B cell (primary cell): ENCODE results near the gene C9orf40. TPM values are rescaled to one million over a fixed set of nuclear protein-coding genes. Genes with fewer than 3 reads are reported as not detected.
A peak's percentile ranks its signal among the peaks of the same experiment; 100 is the strongest.

Experiments used
- ATAC-seq: fragments of 200-7000 bp; cut with Tn5 transposase; one replicate; pipeline ENCODE4 v1.10.0; 2021; ENCODE audit warnings: low read depth, mild to moderate bottlenecking, moderate number of reproducible peaks, moderate library complexity
- CTCF ChIA-PET: fragments of 350-600 bp; sonication (Branson Sonifier 250); formaldehyde crosslinking; loops from one replicate; lab custom pipeline; 2021; ENCODE audit warnings: antibody characterized with exemption, inconsistent platforms; lab: Charles Lee
- POLR2A ChIA-PET: fragments of 350-600 bp; sonication (Branson Sonifier 250); formaldehyde crosslinking; loops from one replicate; lab custom pipeline; 2021; ENCODE audit warnings: antibody characterized with exemption; lab: Charles Lee
- DNase-seq: peaks from one replicate; pipeline ENCODE4 v3.0.0; 2013
- H2AFZ ChIP-seq: 2 replicates; pipeline ENCODE4 v1.6.1; 2012; ENCODE audit warnings: mild to moderate bottlenecking, low read depth, low read length; ENCODE audit not compliant: insufficient read depth, poor library complexity, severe bottlenecking
- H3K27ac ChIP-seq, 2 donors: 1 replicate in 1 of 2; 2 replicates in 1 of 2; pipeline ENCODE4 v1.5.1; 2012 to 2013; ENCODE audit warnings: low read length in 2 of 2, mild to moderate bottlenecking in 2 of 2, moderate library complexity in 1 of 2
- H3K27me3 ChIP-seq, 4 experiments: fragments of 200-600 bp in 1 of 4; sonication (generic) in 1 of 4; replicated peaks in 1 of 4; 1 replicate in 2 of 4; 2 replicates in 2 of 4; pipeline versions ENCODE4 v1.6.1 to v1.7.0; 2013 to 2016; ENCODE audit warnings: low read length in 3 of 4, mild to moderate bottlenecking in 2 of 4, mixed read lengths in 1 of 4, moderate library complexity in 1 of 4; ENCODE audit not compliant: insufficient read depth in 4 of 4, control insufficient read depth in 3 of 4; ENCODE audit errors: control extremely low read depth in 1 of 4
- H3K36me3 ChIP-seq, 2 experiments: replicated peaks in 1 of 2; 1 replicate in 1 of 2; 2 replicates in 1 of 2; pipeline versions ENCODE4 v1.6.1 to v1.7.1; 2013; ENCODE audit warnings: low read length in 1 of 2; ENCODE audit not compliant: insufficient read depth in 2 of 2, control insufficient read depth in 1 of 2; ENCODE audit errors: control extremely low read depth in 1 of 2, extremely low read depth in 1 of 2
- H3K4me1 ChIP-seq, 2 donors: fragments of 200-600 bp in 1 of 2; sonication (generic) in 1 of 2; 1 replicate in 1 of 2; 2 replicates in 1 of 2; pipeline versions ENCODE4 v1.5.1 to v1.6.1; 2013 to 2017; ENCODE audit warnings: low read length in 2 of 2; ENCODE audit not compliant: control insufficient read depth in 2 of 2, insufficient read depth in 2 of 2
- H3K4me2 ChIP-seq: replicated peaks from 2 replicates; pipeline ENCODE3; 2012; ENCODE audit warnings: mild to moderate bottlenecking, low read depth, low read length; ENCODE audit not compliant: poor library complexity, severe bottlenecking
- H3K4me3 ChIP-seq, 5 experiments: fragments of 200-600 bp in 1 of 5; sonication (generic) in 1 of 5; 1 replicate in 3 of 5; 2 replicates in 2 of 5; pipeline versions ENCODE4 v1.5.1 to v1.7.0; 2011 to 2016; ENCODE audit warnings: low read length in 4 of 5, mild to moderate bottlenecking in 4 of 5, low read depth in 2 of 5, control low read depth in 1 of 5, moderate library complexity in 1 of 5; ENCODE audit not compliant: insufficient read depth in 1 of 5; ENCODE audit errors: control extremely low read depth in 1 of 5, extremely low read depth in 1 of 5
- H3K79me2 ChIP-seq: fragments of 200-600 bp; sonication (generic); one replicate; pipeline ENCODE4 v1.6.0; 2016; ENCODE audit warnings: low read length; ENCODE audit not compliant: control insufficient read depth, insufficient read depth
- H3K9ac ChIP-seq: fragments of 200-600 bp; sonication (generic); 2 replicates; pipeline ENCODE4 v1.6.1; 2017; ENCODE audit warnings: mild to moderate bottlenecking, low read length, moderate library complexity
- H3K9me3 ChIP-seq, 3 donors: one replicate each; pipeline versions ENCODE4 v1.6.1 to v1.7.1; 2013; ENCODE audit warnings: low read length in 2 of 3; ENCODE audit not compliant: control insufficient read depth in 2 of 3, insufficient read depth in 1 of 3; ENCODE audit errors: control extremely low read depth in 1 of 3
- H4K20me1 ChIP-seq: 2 replicates; pipeline ENCODE4 v1.6.0; 2012; ENCODE audit warnings: mild to moderate bottlenecking, low read length; ENCODE audit not compliant: insufficient read depth, control insufficient read depth, poor library complexity, severe bottlenecking
- H3K27ac Mint-ChIP-seq: one replicate; pipeline ENCODE4 v1.8.0; 2021; ENCODE audit warnings: mixed read lengths
- H3K27me3 Mint-ChIP-seq: one replicate; pipeline ENCODE4 v1.8.0; 2021; ENCODE audit warnings: mixed read lengths
- H3K4me1 Mint-ChIP-seq: one replicate; pipeline ENCODE4 v1.8.0; 2021; ENCODE audit warnings: mixed read lengths
- H3K4me3 Mint-ChIP-seq: one replicate; pipeline ENCODE4 v1.8.0; 2021; ENCODE audit warnings: mixed read lengths
- H3K9me3 Mint-ChIP-seq: one replicate; pipeline ENCODE4 v1.8.0; 2022; ENCODE audit warnings: mixed read lengths; ENCODE audit not compliant: insufficient read depth
- CTCF ChIP-seq: fragments of 200-600 bp; IDR thresholded peaks from one replicate; pipeline ENCODE4 v1.8.0; 2022; ENCODE audit warnings: antibody characterized with exemption, mild to moderate bottlenecking
- EZH2 ChIP-seq: IDR thresholded peaks from 2 replicates; pipeline ENCODE4 v1.6.1; 2012; ENCODE audit warnings: borderline replicate concordance, low read depth, mild to moderate bottlenecking, moderate library complexity, low read length; ENCODE audit not compliant: insufficient read depth, poor library complexity, severe bottlenecking
- WGBS: methylation state at CpG from one replicate; pipeline ENCODE4 v1.1.5; 2013; ENCODE audit warnings: missing lambda C conversion rate; ENCODE audit not compliant: insufficient coverage; 5-methylcytosine and 5-hydroxymethylcytosine counted together
- intact Hi-C: fragments of 100-400 bp; cut with micrococcal nuclease; formaldehyde crosslinking; loops from one replicate; pipeline ENCODE4 v1.10.0; 2022
- polyA plus RNA-seq: library from polyadenylated mRNA; depleted of rRNA; stranded (reverse); fragments of >200 nt; gene quantifications from 2 replicates; pipeline ENCODE4 v1.2.3, GENCODE V29; 2012
- total RNA-seq, 2 donors: library from RNA; stranded (reverse); fragments of 120-200 nt in 1 of 2; gene quantifications; 1 replicate in 1 of 2; 2 replicates in 1 of 2; pipeline versions ENCODE4 v1.2.3 to v1.2.4, GENCODE V29; 2013 to 2022

Gene C9orf40
- total and polyA plus RNA-seq, 2 donors (not counting 1 experiment from before 2014, with no cell fraction given) = 2.6 to 5.0 TPM

- Histone ChIP-seq H3K4me2 (no peak overlapping the region), H4K20me1 (no peaks in the 10 kb centered on the region), H3K27ac (no peak overlapping the region), H3K4me1 (peaks cover 0 to 1% of the 10 kb centered on the region in 2 donors), H3K9ac (no peak overlapping the region), H3K79me2 (no peaks in the 10 kb centered on the region), H3K36me3 (no peaks in the 10 kb centered on the region), H3K4me3 (no peak overlapping the region), H3K9me3 (peaks cover 0 to 5% (median 0%) of the 10 kb centered on the region in 3 donors), H3K27me3 (no peaks in the 10 kb centered on the region), H2AFZ (no peak overlapping the region)
- CTCF ChIA-PET = no interaction called here
- ATAC-seq = no peak
- Mint-ChIP-seq H3K4me1 (peaks cover 1% of the 10 kb centered on the region), H3K9me3 (peaks cover 10% of the 10 kb centered on the region), H3K27ac (no peak overlapping the region), H3K4me3 (no peak overlapping the region), H3K27me3 (no peaks in the 10 kb centered on the region)
- intact Hi-C loops = loop anchor here (10.0 kb wide), 1 partner anchor 1436 kb away; the partner anchor contains the start of gene RFK
- POLR2A ChIA-PET = no interaction called here
- no peak for TF ChIP-seq CTCF
- no peak for TF ChIP-seq EZH2
- DNase-seq = no peak
These were observed 5.9 kb upstream of the C9orf40 start for GRCh38 chr9:74958587-74958986.

DNA sequence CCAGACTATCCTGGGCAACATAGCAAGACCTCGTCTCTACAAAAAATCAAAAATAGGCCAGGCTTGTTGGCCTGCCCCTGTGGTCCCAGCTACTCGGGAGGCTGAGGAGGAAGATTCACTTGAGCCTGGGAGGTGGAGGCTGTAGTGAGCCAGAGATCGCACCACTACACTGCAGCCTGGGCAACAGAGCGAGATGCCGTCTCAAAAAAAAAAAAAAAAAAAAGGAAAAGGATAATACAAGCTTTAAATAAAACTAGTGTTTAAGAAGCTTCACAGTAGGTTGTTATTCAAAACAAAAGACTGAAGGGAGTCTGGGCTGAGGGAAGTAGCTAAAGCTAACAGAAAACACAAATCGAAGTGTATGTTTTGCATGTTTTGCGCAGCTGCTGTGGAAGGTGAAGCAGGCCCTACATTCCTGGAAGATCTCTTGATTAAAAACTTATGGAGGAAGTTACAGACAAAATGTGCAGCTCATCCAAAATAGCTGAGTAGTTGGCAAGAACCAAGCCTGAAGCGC, 581 bp upstream of the C9orf40 start:
- H3K9ac ChIP-seq = peak overlapping the region; percentile 86
- ChIA-PET POLR2A (interaction anchor here (1.3 to 3.1 kb wide), 3 partner anchors 73 to 135 kb away, joined by 9 to 13 read pairs (median 10); partner anchors contain the start of genes CARNMT1, NMRK1 and OSTF1), CTCF (interaction anchor here (0.8 to 4.2 kb wide), 6 partner anchors 15 to 178 kb away, joined by 3 to 39 read pairs (median 11); partner anchors contain the start of genes CARNMT1, NMRK1 and OSTF1)
- intact Hi-C loops = loop anchor here (1.0 to 10.0 kb wide), 3 partner anchors 49 to 1442 kb away; partner anchors contain the start of gene RFK
- H3K27me3 ChIP-seq = no peaks in the 10 kb centered on the region
- no peak for TF ChIP-seq EZH2
- TF ChIP-seq CTCF = no peak
- no peaks in the 10 kb centered on the region for H3K9me3 ChIP-seq
- H3K27ac ChIP-seq = peak overlapping the region; percentile 80 to 86
- 49% methylated on average over 4 of the region's 8 CpGs for WGBS
- H3K4me1 ChIP-seq = peaks cover 9 to 15% of the 10 kb centered on the region in 2 donors
- peak overlapping the region; percentile 95 for H3K27ac Mint-ChIP-seq
- no peak for DNase-seq
- ATAC-seq = no peak
- peak overlapping the region; percentile 95 for H3K4me3 Mint-ChIP-seq
- H4K20me1 ChIP-seq = no peaks in the 10 kb centered on the region
- H3K4me1 Mint-ChIP-seq = peaks cover 19% of the 10 kb centered on the region
- H3K9me3 Mint-ChIP-seq = no peaks in the 10 kb centered on the region
- peaks cover 12% of the 10 kb centered on the region for H3K79me2 ChIP-seq
- peak overlapping the region; percentile 54 to 91 (median 84) for H3K4me3 ChIP-seq
- H3K4me2 ChIP-seq = peak overlapping the region; percentile 81
- no peaks in the 10 kb centered on the region for H3K36me3 ChIP-seq
- no peaks in the 10 kb centered on the region for H3K27me3 Mint-ChIP-seq
- peak overlapping the region; percentile 89 for H2AFZ ChIP-seq
